Fibroblast of the conjunctiva (primary cell): ENCODE data around the gene PKN1.

Experiments used
- DNase-seq: peaks from one replicate; pipeline ENCODE4 v3.0.0-alpha.2; 2010; ENCODE audit warnings: low read depth

Gene PKN1

DNA sequence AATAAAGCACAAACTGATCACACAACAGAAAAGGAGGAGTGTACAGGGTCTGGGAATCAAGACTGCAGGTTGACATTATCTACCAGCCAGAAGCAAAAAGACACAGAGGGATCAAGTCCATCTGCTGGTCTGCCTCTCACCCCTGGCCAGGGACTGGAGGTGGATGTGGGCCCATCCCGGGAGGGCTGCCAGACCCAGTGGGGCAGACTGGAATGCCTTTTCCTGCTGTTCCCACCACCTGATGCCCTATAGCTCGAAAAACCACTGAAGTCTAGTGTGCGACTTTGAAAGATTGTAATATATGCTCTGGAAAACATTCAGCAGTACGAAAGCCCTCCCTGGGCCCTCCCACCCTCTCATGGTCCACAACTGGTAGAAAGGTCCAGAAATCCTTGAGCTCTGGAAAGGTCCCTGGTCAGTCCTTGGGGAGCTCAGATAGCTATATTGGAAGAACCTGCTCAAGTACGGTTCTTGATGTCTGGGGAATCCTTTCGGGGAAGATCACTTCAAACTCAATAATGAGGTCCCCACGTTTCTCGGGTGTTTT lies 82.5 kb downstream of the PKN1 start:
- DNase-seq, result no peak

- DNase-seq, result no peak
These were observed 83.0 kb downstream of the PKN1 start for GRCh38 chr19:14516048-14516534.

- no peak for DNase-seq
These were observed 83.8 kb downstream of the PKN1 start for GRCh38 chr19:14516746-14517438.

DNA sequence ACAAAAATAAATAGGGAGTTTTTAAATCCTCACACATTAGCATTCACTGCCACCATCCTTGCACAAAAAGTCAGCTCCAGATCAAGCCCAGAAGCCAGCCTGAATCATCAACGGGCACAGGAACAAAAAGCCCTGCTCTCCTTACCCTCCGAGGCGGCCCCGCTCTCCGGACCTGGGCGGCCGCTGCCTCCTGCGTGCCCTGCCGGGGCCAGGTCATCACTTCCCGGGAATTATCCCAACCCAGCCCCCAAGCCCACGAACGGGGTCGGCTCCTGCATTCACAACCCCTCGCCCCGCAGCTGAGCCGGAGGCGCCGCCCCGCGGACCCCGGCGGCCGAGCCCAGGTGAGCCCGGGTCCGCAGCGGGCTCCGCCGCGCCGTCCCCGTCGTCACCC lies 84.3 kb downstream of the PKN1 start:
- DNase-seq, result no peak

DNA sequence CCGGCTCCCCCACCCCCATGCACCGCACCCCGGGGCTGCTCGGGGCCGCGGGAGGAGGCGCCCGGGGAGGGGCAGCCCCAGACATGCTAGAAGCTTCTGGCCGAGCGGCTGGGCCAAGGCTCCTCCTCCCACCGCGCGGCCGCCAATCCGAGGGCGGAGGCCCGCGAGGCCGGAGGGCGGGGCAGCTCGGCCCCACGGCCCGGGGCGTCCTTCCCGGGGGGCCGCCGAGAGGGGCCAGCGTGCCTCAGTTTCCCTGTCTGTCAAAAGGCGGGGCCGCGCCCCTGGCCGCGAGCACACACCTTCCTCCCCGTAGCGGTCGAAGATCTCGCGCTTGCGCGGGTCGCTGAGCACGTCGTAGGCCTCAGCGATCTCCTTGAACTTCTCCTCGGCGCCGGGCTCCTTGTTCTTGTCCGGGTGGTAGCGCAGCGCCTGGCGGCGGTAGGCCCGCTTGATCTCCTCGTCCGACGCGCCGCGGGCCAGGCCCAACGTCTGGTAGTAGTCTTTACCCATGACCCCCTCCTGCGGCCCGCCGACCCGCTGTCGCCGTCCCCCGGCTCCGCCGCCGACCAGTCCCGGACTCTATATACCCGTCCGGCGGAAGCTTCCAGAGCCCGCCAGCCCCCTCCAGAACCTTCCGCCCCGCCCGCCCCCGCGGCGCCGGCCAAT lies 84.9 kb downstream of the PKN1 start, which contains the start of gene DNAJB1:
DNAJB1 (minus strand) TSS at position 558 of the 666 bp plus-strand sequence; CDS start at position 510, 48 bp downstream.
- DNase-seq, result peak; percentile 56

- no peak for DNase-seq
These were observed 86.2 kb downstream of the PKN1 start for GRCh38 chr19:14519245-14519859.

GRCh38 chr19:14519860-14520407 lies 86.8 kb downstream of the PKN1 start:
- DNase-seq, result no peak

- DNase-seq, result no peak
These were observed 87.4 kb downstream of the PKN1 start for GRCh38 chr19:14520543-14520942.
